SU-DHL-6 (cell line): ENCODE results near the gene APBB2.

ENCODE experiments used
- EZH2phosphoT487 ChIP-seq: fragments of 200-600 bp; sonication (generic), shearing (Covaris generic); conservative IDR thresholded peaks from 2 replicates; pipeline ENCODE4 v1.6.1; 2018; ENCODE audit warnings: mild to moderate bottlenecking, antibody characterized with exemption, low read length, moderate library complexity, mixed read lengths
- TF ChIP-seq, protein P1 (sequence below): fragments of 200-600 bp; sonication (generic); IDR thresholded peaks from one replicate; pipeline ENCODE4 v1.5.1; 2017; ENCODE audit warnings: antibody characterized with exemption, mild to moderate bottlenecking, low read length, moderate library complexity; ENCODE audit not compliant: insufficient read depth, poor library complexity, severe bottlenecking

DNA sequence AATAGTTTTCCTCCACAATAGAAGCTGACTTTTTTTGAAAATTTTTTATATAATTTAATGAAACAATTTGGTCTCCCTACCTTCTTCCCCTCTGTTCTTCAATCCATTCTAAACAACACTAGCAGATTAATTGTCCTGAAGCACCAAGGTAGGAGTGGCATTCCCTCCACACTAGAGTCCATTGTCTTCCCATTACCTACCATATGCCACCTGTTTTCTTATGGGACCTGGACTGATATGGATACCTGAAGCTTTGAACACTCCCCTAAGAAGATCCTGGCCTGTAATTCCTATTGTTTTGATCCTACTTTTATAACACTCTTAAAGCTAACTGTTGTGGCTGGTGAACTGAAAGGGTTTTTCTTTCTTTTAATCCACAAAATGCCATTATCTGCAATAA is 92.0 kb downstream of the APBB2 start:
- TF ChIP-seq, protein P1, sequence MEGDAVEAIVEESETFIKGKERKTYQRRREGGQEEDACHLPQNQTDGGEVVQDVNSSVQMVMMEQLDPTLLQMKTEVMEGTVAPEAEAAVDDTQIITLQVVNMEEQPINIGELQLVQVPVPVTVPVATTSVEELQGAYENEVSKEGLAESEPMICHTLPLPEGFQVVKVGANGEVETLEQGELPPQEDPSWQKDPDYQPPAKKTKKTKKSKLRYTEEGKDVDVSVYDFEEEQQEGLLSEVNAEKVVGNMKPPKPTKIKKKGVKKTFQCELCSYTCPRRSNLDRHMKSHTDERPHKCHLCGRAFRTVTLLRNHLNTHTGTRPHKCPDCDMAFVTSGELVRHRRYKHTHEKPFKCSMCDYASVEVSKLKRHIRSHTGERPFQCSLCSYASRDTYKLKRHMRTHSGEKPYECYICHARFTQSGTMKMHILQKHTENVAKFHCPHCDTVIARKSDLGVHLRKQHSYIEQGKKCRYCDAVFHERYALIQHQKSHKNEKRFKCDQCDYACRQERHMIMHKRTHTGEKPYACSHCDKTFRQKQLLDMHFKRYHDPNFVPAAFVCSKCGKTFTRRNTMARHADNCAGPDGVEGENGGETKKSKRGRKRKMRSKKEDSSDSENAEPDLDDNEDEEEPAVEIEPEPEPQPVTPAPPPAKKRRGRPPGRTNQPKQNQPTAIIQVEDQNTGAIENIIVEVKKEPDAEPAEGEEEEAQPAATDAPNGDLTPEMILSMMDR = no peak
- no peak for TF ChIP-seq EZH2phosphoT487
